Transverse colon (tissue), 4 donors: ENCODE data around the gene SALL1. TPM values are rescaled to one million over a fixed set of nuclear protein-coding genes. Genes with fewer than 3 reads are reported as not detected.

Experiments used
- DNase-seq: peaks from one replicate; pipeline ENCODE4 v3.0.0-alpha.2; 2019
- H3K27ac ChIP-seq, 4 donors: fragments of 200-600 bp; sonication (generic); 2 replicates each; pipeline ENCODE4 v1.5.1; 2016 to 2018; ENCODE audit warnings: inconsistent platforms in 4 of 4
- H3K27me3 ChIP-seq: fragments of 200-600 bp; sonication (generic); 2 replicates; pipeline ENCODE4 v1.5.1; 2017; ENCODE audit warnings: inconsistent platforms
- H3K36me3 ChIP-seq, 4 donors: fragments of 200-600 bp; sonication (generic); 2 replicates each; pipeline ENCODE4 v1.5.1; 2017 to 2019; ENCODE audit warnings: inconsistent platforms in 4 of 4
- H3K4me1 ChIP-seq, 4 donors: fragments of 200-600 bp; sonication (generic); 2 replicates each; pipeline ENCODE4 v1.5.1; 2017 to 2020; ENCODE audit warnings: inconsistent platforms in 4 of 4
- H3K4me3 ChIP-seq, 4 donors: fragments of 200-600 bp; sonication (generic); 1 replicate in 1 of 4; 2 replicates in 3 of 4; pipeline versions ENCODE4 v1.5.1 to v1.6.1; 2017 to 2019; ENCODE audit warnings: inconsistent platforms in 4 of 4
- H3K9me3 ChIP-seq, 2 donors: fragments of 200-600 bp; sonication (generic); 2 replicates each; pipeline ENCODE4 v1.5.1; 2017 to 2019; ENCODE audit warnings: inconsistent platforms in 2 of 2
- EP300 ChIP-seq: sonication (generic); formaldehyde crosslinking; IDR thresholded peaks from one replicate; pipeline ENCODE4 v1.6.1; 2017; ENCODE audit warnings: antibody characterized with exemption, low read depth
- POLR2A ChIP-seq: fragments of 450-650 bp; IDR thresholded peaks from one replicate; pipeline ENCODE4 v1.6.1; 2016; ENCODE audit warnings: antibody characterized with exemption, mild to moderate bottlenecking, moderate library complexity
- POLR2AphosphoS5 ChIP-seq, 3 donors: sonication (generic); formaldehyde crosslinking; IDR thresholded peaks; one replicate each; pipeline ENCODE4 v1.6.1; 2016; ENCODE audit warnings: antibody characterized with exemption in 3 of 3
- WGBS, 2 donors: methylation state at CpG; one replicate each; pipeline ENCODE4 v1.1.5; 2018; ENCODE audit warnings: low coverage in 1 of 2; 5-methylcytosine and 5-hydroxymethylcytosine counted together
- in situ Hi-C, 4 donors: fragments of 200-750 bp; cut with MboI; loops; one replicate each; pipeline versions ENCODE4 v1.15.0 to v1.15.1; 2017; ENCODE audit warnings: low sequenced_read_pairs in 3 of 4, low pct_ligation_motif_present in 1 of 4, low pct_unique_long_range_greater_than_20kb in 1 of 4
- intact Hi-C: fragments of 100-400 bp; cut with DNase I; formaldehyde crosslinking; loops from one replicate; pipeline ENCODE4 v1.15.1; 2023; ENCODE audit warnings: low total_unique reads
- total RNA-seq, 4 donors: library from RNA; depleted of rRNA; stranded (reverse); fragments of >200 nt; gene quantifications; one replicate each; pipeline ENCODE4 v1.1.0, GENCODE V29; 2016
- TF ChIP-seq, protein P1 (sequence below), 5 experiments: fragments of 200-600 bp in 3 of 5; fragments of 450-650 bp in 2 of 5; sonication (generic) in 3 of 5; IDR thresholded peaks; 1 replicate in 2 of 5; 2 replicates in 3 of 5; pipeline ENCODE4 v1.5.1; 2016 to 2017; ENCODE audit warnings: antibody characterized with exemption in 5 of 5, inconsistent platforms in 3 of 5, mild to moderate bottlenecking in 2 of 5, moderate library complexity in 1 of 5

Gene SALL1
- total RNA-seq, 4 donors from 2014 or later: 0.41 to 2.6 (median 1.6) TPM; not detected in 1

DNA sequence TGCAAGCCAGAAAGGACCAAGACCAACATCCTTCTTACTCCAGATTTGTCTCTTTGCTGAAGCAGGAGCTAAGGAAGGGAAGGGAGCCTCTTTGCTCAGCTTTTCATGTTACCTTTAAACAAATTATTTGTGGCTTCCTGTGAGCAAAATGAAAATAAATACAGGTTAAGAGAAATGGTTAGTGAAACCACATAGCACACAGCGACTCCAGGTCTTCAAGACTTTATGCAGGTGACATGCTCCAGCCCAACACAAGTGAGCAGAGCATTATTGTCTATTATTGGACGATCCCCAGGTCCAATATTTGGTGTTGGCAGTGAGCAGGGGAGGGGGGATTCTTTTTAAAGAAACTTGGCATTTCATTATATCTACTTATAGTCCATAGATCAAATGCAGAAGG lies 53.3 kb downstream of the SALL1 start:
- DNase-seq: no peak
- TF ChIP-seq POLR2A (no peak), EP300 (no peak), POLR2AphosphoS5 (IDR thresholded peaks at IDR 0.05) (no peak)
- TF ChIP-seq, protein P1, sequence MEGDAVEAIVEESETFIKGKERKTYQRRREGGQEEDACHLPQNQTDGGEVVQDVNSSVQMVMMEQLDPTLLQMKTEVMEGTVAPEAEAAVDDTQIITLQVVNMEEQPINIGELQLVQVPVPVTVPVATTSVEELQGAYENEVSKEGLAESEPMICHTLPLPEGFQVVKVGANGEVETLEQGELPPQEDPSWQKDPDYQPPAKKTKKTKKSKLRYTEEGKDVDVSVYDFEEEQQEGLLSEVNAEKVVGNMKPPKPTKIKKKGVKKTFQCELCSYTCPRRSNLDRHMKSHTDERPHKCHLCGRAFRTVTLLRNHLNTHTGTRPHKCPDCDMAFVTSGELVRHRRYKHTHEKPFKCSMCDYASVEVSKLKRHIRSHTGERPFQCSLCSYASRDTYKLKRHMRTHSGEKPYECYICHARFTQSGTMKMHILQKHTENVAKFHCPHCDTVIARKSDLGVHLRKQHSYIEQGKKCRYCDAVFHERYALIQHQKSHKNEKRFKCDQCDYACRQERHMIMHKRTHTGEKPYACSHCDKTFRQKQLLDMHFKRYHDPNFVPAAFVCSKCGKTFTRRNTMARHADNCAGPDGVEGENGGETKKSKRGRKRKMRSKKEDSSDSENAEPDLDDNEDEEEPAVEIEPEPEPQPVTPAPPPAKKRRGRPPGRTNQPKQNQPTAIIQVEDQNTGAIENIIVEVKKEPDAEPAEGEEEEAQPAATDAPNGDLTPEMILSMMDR (IDR thresholded peaks at IDR 0.05): no peak
- H3K4me1 ChIP-seq: no peaks in the 10 kb centered on the region
- no peak overlapping the region for H3K27ac ChIP-seq
- intact Hi-C loops: no loop called here
- no peak overlapping the region for H3K4me3 ChIP-seq
- WGBS, 2 donors: 44 to 50% methylated on average over 2 of the region's 2 CpGs
- H3K9me3 ChIP-seq: no peaks in the 10 kb centered on the region
- in situ Hi-C loops: no loop called here
- no peaks in the 10 kb centered on the region for H3K27me3 ChIP-seq
- no peaks in the 10 kb centered on the region for H3K36me3 ChIP-seq

DNA sequence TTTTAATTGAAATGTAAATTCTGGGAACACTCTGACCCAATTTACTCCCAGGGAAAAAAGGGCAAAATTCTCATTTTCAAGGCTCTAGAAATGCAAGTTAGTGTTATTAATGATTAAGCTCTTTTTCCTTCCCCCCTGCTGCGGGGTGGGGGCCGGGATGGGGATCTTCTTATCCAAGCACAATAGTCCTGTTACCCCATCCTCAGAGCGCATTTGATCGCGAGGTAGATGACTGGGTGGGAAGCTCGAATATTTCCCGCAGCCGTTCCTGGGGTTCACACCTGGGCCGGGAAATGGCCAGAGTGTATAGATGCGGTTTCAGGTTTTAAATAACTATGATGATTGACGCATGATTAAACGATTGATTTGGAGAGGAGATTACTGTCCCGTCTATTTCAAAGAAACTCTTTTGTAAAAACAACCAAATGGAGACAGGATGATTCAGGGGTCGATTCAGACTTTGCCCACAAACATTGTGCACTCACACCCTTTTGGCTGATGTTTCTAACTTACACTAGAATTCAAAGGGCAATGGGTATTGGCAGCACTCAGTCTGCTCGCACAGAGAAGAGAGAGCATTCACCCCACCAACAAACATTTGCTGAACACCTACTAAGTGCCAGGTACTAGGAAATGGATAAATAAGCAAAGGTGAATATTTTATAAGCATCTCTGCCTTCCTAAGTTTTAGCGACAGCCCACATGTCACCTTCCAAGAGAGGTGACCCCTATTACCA lies 55.0 kb downstream of the SALL1 start:
- intact Hi-C loops: no loop called here
- H3K9me3 ChIP-seq: no peaks in the 10 kb centered on the region
- TF ChIP-seq, protein P1 (IDR thresholded peaks at IDR 0.05): no peak
- H3K27me3 ChIP-seq: no peaks in the 10 kb centered on the region
- in situ Hi-C loops: no loop called here
- no peaks in the 10 kb centered on the region for H3K36me3 ChIP-seq
- no peak for DNase-seq
- no peak overlapping the region for H3K27ac ChIP-seq
- H3K4me3 ChIP-seq: no peak overlapping the region
- H3K4me1 ChIP-seq: no peaks in the 10 kb centered on the region
- 30 to 55% methylated on average over 4 to 16 of the region's 16 CpGs for WGBS, 2 donors

DNA sequence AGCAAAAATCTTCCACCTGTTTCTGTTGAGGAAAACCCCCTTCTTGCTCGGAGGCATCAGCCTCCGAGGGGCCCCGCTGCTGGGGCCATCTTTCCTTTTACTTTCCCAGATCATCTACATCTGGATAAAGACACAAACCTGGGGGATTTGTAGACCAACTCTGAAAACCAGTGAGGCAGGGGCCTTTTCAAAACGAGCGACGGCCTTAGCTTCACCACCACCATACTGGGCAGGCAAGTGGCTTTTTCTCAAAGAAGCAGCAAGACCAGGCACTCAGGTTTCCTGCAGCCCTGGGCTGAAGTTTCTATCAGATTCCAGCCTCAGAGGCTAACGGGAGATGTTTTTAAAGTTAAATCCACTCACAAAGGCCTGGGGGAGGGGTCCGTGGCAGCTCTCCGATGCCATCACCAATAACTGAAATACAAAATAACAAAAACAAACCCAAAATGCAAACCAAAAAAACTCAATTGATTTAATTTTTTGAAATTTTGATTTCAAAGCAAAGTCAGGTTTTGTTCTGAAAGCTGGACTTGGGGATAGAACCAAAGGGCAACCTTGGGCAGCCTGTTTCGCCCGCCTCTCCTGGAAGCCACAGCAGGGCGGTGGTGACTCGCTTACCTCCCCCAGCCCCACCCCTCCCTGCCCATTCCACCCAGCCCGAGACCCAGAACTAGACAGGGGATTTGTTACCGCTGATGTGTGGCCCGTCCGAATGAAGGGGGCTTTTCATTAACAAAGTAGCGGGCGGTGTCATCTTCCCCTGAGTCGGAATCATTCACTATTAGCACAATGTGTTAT lies 55.8 kb downstream of the SALL1 start:
- Histone ChIP-seq H3K27me3 (no peaks in the 10 kb centered on the region), H3K9me3 (no peaks in the 10 kb centered on the region), H3K27ac (no peak overlapping the region), H3K36me3 (no peaks in the 10 kb centered on the region), H3K4me1 (no peaks in the 10 kb centered on the region), H3K4me3 (no peak overlapping the region)
- intact Hi-C loops: no loop called here
- TF ChIP-seq POLR2A (no peak), POLR2AphosphoS5 (IDR thresholded peaks at IDR 0.05) (no peak), EP300 (no peak)
- TF ChIP-seq, protein P1 (IDR thresholded peaks at IDR 0.05): no peak
- 32 to 63% methylated on average over 3 to 20 of the region's 20 CpGs for WGBS, 2 donors
- no peak for DNase-seq
- in situ Hi-C loops: no loop called here

DNA sequence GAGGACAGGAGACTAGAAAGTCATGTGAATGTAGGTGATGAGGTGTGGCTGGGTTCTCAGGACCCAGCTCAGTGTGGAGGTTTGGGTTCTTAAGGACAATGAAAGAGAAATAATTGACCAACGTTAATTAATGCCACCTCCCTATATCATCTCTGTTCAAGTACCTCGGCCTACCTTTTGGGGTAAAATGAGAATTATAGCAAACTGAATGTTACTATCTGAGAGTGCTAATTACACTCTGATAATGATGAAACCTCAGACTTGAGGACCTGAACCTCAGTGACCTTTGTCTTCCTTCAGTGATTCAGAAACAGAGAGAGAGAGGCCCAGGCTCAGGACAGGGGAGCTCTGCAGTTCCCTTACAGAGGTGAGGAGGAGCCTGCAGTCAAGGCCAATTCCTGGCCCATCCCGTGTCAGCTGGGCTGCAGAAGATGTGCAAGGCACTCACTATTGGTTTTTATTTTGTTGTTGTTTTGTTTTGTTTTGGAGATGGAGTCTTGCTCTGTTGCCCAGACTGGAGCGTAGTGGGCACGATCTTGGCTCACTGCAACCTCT lies 57.3 kb downstream of the SALL1 start:
- intact Hi-C loops (no loop called here), in situ Hi-C loops (no loop called here)

More for the DNA sequence above, 57.3 kb downstream of the SALL1 start:
- Histone ChIP-seq H3K36me3 (no peaks in the 10 kb centered on the region), H3K4me1 (no peaks in the 10 kb centered on the region), H3K27ac (no peak overlapping the region), H3K4me3 (no peak overlapping the region), H3K9me3 (no peaks in the 10 kb centered on the region), H3K27me3 (no peaks in the 10 kb centered on the region)
- no peak for DNase-seq
- WGBS, 2 donors: 64% methylated on average over 5 of the region's 5 CpGs; no CpG with 5 or more reads in 1 of the 2 donors
- TF ChIP-seq POLR2AphosphoS5 (IDR thresholded peaks at IDR 0.05) (no peak), EP300 (no peak), POLR2A (no peak)
- TF ChIP-seq, protein P1 (IDR thresholded peaks at IDR 0.05): no peak
